ENCODE measurements around the gene IQSEC3. TPM values are rescaled to one million over a fixed set of nuclear protein-coding genes. Genes with fewer than 3 reads are reported as not detected.
"Not testable (repeated sequence)": the region's sequence is repeated elsewhere in the genome, so short reads cannot be mapped to it uniquely, and the experiment has no call there.

Gene IQSEC3
- total RNA-seq, 2 donors from 2014 or later: 0.78 to 1.6 TPM

GRCh38 chr12:69677-70076 lies 3.1 kb downstream of the IQSEC3 start:
- intact Hi-C loops (cut with DNase I); H3K27ac ChIP-seq; H3K36me3 ChIP-seq (replicated peaks in 1 of 2; ENCODE audit: insufficient read depth in 1 of 2, low read depth in 2 of 2); H3K9me3 ChIP-seq; H3K4me3 ChIP-seq; H3K27me3 ChIP-seq; ATAC-seq; DNase-seq; H3K4me1 ChIP-seq: not testable (repeated sequence)
- 52 to 55% methylated on average over 6 of the region's 6 CpGs for WGBS, 2 donors

- H3K27ac ChIP-seq; H3K36me3 ChIP-seq (replicated peaks in 1 of 2; ENCODE audit: insufficient read depth in 1 of 2, low read depth in 2 of 2); intact Hi-C loops (cut with DNase I); H3K4me3 ChIP-seq; ATAC-seq; H3K4me1 ChIP-seq; DNase-seq; H3K9me3 ChIP-seq; H3K27me3 ChIP-seq: not testable (repeated sequence)
- 68 to 73% methylated on average over 2 of the region's 2 CpGs for WGBS, 2 donors
Measured at GRCh38 chr12:70541-70940, 4.0 kb downstream of the IQSEC3 start.

- intact Hi-C loops (cut with DNase I); H3K4me1 ChIP-seq; H3K27ac ChIP-seq; DNase-seq; H3K36me3 ChIP-seq (replicated peaks in 1 of 2; ENCODE audit: insufficient read depth in 1 of 2, low read depth in 2 of 2); ATAC-seq; H3K27me3 ChIP-seq; H3K9me3 ChIP-seq; H3K4me3 ChIP-seq: not testable (repeated sequence)
- 28% methylated on average over 4 of the region's 4 CpGs for WGBS, 2 donors
Measured at GRCh38 chr12:72018-72417, 5.5 kb downstream of the IQSEC3 start.

- H3K27me3 ChIP-seq; intact Hi-C loops (cut with DNase I): not testable (repeated sequence)
- 46 to 49% methylated on average over 8 of the region's 8 CpGs for WGBS, 2 donors
Measured at GRCh38 chr12:74420-75190, 8.0 kb downstream of the IQSEC3 start.

GRCh38 chr12:75541-75940 lies 9.0 kb downstream of the IQSEC3 start:
- 73 to 77% methylated on average over 5 of the region's 5 CpGs for WGBS, 2 donors
- H3K9me3 ChIP-seq; H3K27ac ChIP-seq; DNase-seq; H3K27me3 ChIP-seq; H3K36me3 ChIP-seq (replicated peaks in 1 of 2; ENCODE audit: insufficient read depth in 1 of 2, low read depth in 2 of 2); intact Hi-C loops (cut with DNase I); H3K4me3 ChIP-seq; ATAC-seq; H3K4me1 ChIP-seq: not testable (repeated sequence)

More at GRCh38 chr12:74420-75190, 8.0 kb downstream of the IQSEC3 start:
- H3K9me3 ChIP-seq; H3K27ac ChIP-seq; ATAC-seq; DNase-seq; H3K36me3 ChIP-seq (replicated peaks in 1 of 2; ENCODE audit: insufficient read depth in 1 of 2, low read depth in 2 of 2); H3K4me3 ChIP-seq; H3K4me1 ChIP-seq: not testable (repeated sequence)

GRCh38 chr12:76102-76501 lies 9.5 kb downstream of the IQSEC3 start:
- ATAC-seq; DNase-seq; H3K4me3 ChIP-seq; intact Hi-C loops (cut with DNase I); H3K9me3 ChIP-seq; H3K27ac ChIP-seq; H3K36me3 ChIP-seq (replicated peaks in 1 of 2; ENCODE audit: insufficient read depth in 1 of 2, low read depth in 2 of 2); H3K4me1 ChIP-seq; H3K27me3 ChIP-seq: not testable (repeated sequence)
- WGBS, 2 donors: 78% methylated on average over 10 of the region's 10 CpGs

- H3K36me3 ChIP-seq (replicated peaks in 1 of 2; ENCODE audit: insufficient read depth in 1 of 2, low read depth in 2 of 2); H3K27ac ChIP-seq; H3K9me3 ChIP-seq; ATAC-seq; H3K27me3 ChIP-seq; H3K4me1 ChIP-seq; intact Hi-C loops (cut with DNase I); DNase-seq; H3K4me3 ChIP-seq: not testable (repeated sequence)
- WGBS, 2 donors: 85 to 87% methylated on average over 8 of the region's 8 CpGs
Measured at GRCh38 chr12:76551-76950, 10.0 kb downstream of the IQSEC3 start.

GRCh38 chr12:77101-77719 lies 10.6 kb downstream of the IQSEC3 start:
- not testable (repeated sequence) for H3K4me3 ChIP-seq
- peak; percentile 36 for ATAC-seq

GRCh38 chr12:77769-78383 lies 11.3 kb downstream of the IQSEC3 start:
- H3K9me3 ChIP-seq; intact Hi-C loops (cut with DNase I); H3K4me1 ChIP-seq; H3K27ac ChIP-seq; ATAC-seq; DNase-seq; H3K27me3 ChIP-seq; H3K36me3 ChIP-seq (replicated peaks in 1 of 2; ENCODE audit: insufficient read depth in 1 of 2, low read depth in 2 of 2); H3K4me3 ChIP-seq: not testable (repeated sequence)
- WGBS, 2 donors: 4 to 33% methylated on average over 1 to 28 of the region's 82 CpGs

More at GRCh38 chr12:77101-77719, 10.6 kb downstream of the IQSEC3 start:
- DNase-seq; H3K36me3 ChIP-seq (replicated peaks in 1 of 2; ENCODE audit: insufficient read depth in 1 of 2, low read depth in 2 of 2); H3K27ac ChIP-seq; H3K27me3 ChIP-seq; H3K9me3 ChIP-seq; intact Hi-C loops (cut with DNase I); H3K4me1 ChIP-seq: not testable (repeated sequence)
- 67 to 71% methylated on average over 11 to 12 of the region's 26 CpGs for WGBS, 2 donors

All from body of pancreas (tissue), 4 donors.